Measurements from ENCODE around the gene SLC29A3. TPM values are rescaled to one million over a fixed set of nuclear protein-coding genes. Genes with fewer than 3 reads are reported as not detected.

The SLC29A3 gene
- total RNA-seq, 2 experiments from 2014 or later = 2.3 to 2.5 TPM

GRCh38 chr10:71290806-71291527, 28.1 kb upstream of the SLC29A3 start:
- H3K4me3 ChIP-seq (ENCODE audit: low read length) = no peak overlapping the region
- ChIA-PET POLR2A (no interaction called here), CTCF (no interaction called here)
- H3K9me3 Mint-ChIP-seq = no peaks in the 10 kb centered on the region
- DNase-seq = no peak
- no peaks in the 10 kb centered on the region for H3K36me3 ChIP-seq (ENCODE audit: insufficient read depth, low read length)
- H3K27me3 ChIP-seq (ENCODE audit: control insufficient read depth in 1 of 2, insufficient read depth in 2 of 2, low read length in 2 of 2) = no peaks in the 10 kb centered on the region
- intact Hi-C loops (cut with DNase I, micrococcal nuclease) = no loop called here
- no peak overlapping the region for H3K27ac Mint-ChIP-seq
- no peak for ATAC-seq (ENCODE audit: poor library complexity)
- no peaks in the 10 kb centered on the region for H3K4me1 ChIP-seq (ENCODE audit: insufficient read depth, low read length)
- H3K27ac ChIP-seq (ENCODE audit: low read depth in 1 of 2, low read length in 2 of 2) = no peak overlapping the region
- no peaks in the 10 kb centered on the region for H3K27me3 Mint-ChIP-seq
- no peaks in the 10 kb centered on the region for H3K9me3 ChIP-seq (ENCODE audit: control insufficient read depth in 1 of 2, insufficient read depth in 1 of 2, low read length in 2 of 2)
- no peaks in the 10 kb centered on the region for H3K4me1 Mint-ChIP-seq (ENCODE audit: low read depth)
- H3K36me3 Mint-ChIP-seq (ENCODE audit: low read depth) = no peaks in the 10 kb centered on the region
- no peak for TF ChIP-seq CTCF (IDR thresholded peaks at IDR 0.05)
- H3K4me3 Mint-ChIP-seq = no peak overlapping the region

GRCh38 chr10:71291528-71291900, 27.5 kb upstream of the SLC29A3 start:
- no peak overlapping the region for H3K4me3 Mint-ChIP-seq
- intact Hi-C loops (cut with DNase I, micrococcal nuclease) = no loop called here
- Histone ChIP-seq H3K9me3 (ENCODE audit: control insufficient read depth in 1 of 2, insufficient read depth in 1 of 2, low read length in 2 of 2) (no peaks in the 10 kb centered on the region), H3K4me1 (ENCODE audit: insufficient read depth, low read length) (no peaks in the 10 kb centered on the region), H3K4me3 (ENCODE audit: low read length) (no peak overlapping the region), H3K27ac (ENCODE audit: low read depth in 1 of 2, low read length in 2 of 2) (no peak overlapping the region), H3K36me3 (ENCODE audit: insufficient read depth, low read length) (no peaks in the 10 kb centered on the region), H3K27me3 (ENCODE audit: control insufficient read depth in 1 of 2, insufficient read depth in 2 of 2, low read length in 2 of 2) (no peaks in the 10 kb centered on the region)
- no peak for DNase-seq
- TF ChIP-seq CTCF (IDR thresholded peaks at IDR 0.05) = no peak
- H3K27me3 Mint-ChIP-seq = no peaks in the 10 kb centered on the region
- ChIA-PET POLR2A (no interaction called here), CTCF (no interaction called here)
- no peaks in the 10 kb centered on the region for H3K4me1 Mint-ChIP-seq (ENCODE audit: low read depth)
- H3K36me3 Mint-ChIP-seq (ENCODE audit: low read depth) = no peaks in the 10 kb centered on the region
- no peak overlapping the region for H3K27ac Mint-ChIP-seq
- no peaks in the 10 kb centered on the region for H3K9me3 Mint-ChIP-seq
- ATAC-seq (ENCODE audit: poor library complexity) = no peak

- H3K4me3 ChIP-seq (ENCODE audit: low read length) = no peak overlapping the region
- H3K4me3 Mint-ChIP-seq = no peak overlapping the region
- no peaks in the 10 kb centered on the region for H3K4me1 ChIP-seq (ENCODE audit: insufficient read depth, low read length)
- POLR2A ChIA-PET = interaction anchor here (0.6 kb wide), 1 partner anchor 483 kb away, joined by 3 read pairs; no protein-coding TSS in a partner anchor
- intact Hi-C loops (cut with DNase I, micrococcal nuclease) = no loop called here
- TF ChIP-seq CTCF (IDR thresholded peaks at IDR 0.05) = no peak
- H3K36me3 ChIP-seq (ENCODE audit: insufficient read depth, low read length) = no peaks in the 10 kb centered on the region
- no peaks in the 10 kb centered on the region for H3K9me3 ChIP-seq (ENCODE audit: control insufficient read depth in 1 of 2, insufficient read depth in 1 of 2, low read length in 2 of 2)
- H3K27me3 Mint-ChIP-seq = no peaks in the 10 kb centered on the region
- H3K4me1 Mint-ChIP-seq (ENCODE audit: low read depth) = no peaks in the 10 kb centered on the region
- DNase-seq (no peak), ATAC-seq (ENCODE audit: poor library complexity) (no peak)
- no peaks in the 10 kb centered on the region for H3K27me3 ChIP-seq (ENCODE audit: control insufficient read depth in 1 of 2, insufficient read depth in 2 of 2, low read length in 2 of 2)
- H3K27ac ChIP-seq (ENCODE audit: low read depth in 1 of 2, low read length in 2 of 2) = no peak overlapping the region
- H3K36me3 Mint-ChIP-seq (ENCODE audit: low read depth) = no peaks in the 10 kb centered on the region
- H3K27ac Mint-ChIP-seq = no peak overlapping the region
- no peaks in the 10 kb centered on the region for H3K9me3 Mint-ChIP-seq
- CTCF ChIA-PET = no interaction called here
Observed at GRCh38 chr10:71292624-71293445, 26.2 kb upstream of the SLC29A3 start.
